ENCODE results near the gene MRM3.
"Not testable (repeated sequence)": the region's sequence is repeated elsewhere in the genome, so short reads cannot be mapped to it uniquely, and the experiment has no call there.

Gene MRM3

GRCh38 chr17:797236-797840 is 15.2 kb downstream of the MRM3 start:
- FAIRE-seq = no peak

- FAIRE-seq = no peak
Observed at GRCh38 chr17:798246-798645, 16.1 kb downstream of the MRM3 start.

- FAIRE-seq = no peak
Observed at GRCh38 chr17:799261-799660, 17.1 kb downstream of the MRM3 start.

GRCh38 chr17:800446-801242 is 18.5 kb downstream of the MRM3 start:
- no peak for FAIRE-seq

- FAIRE-seq = no peak
Observed at GRCh38 chr17:801660-802059, 19.5 kb downstream of the MRM3 start.

GRCh38 chr17:802481-802880 is 20.3 kb downstream of the MRM3 start:
- no peak for FAIRE-seq

GRCh38 chr17:802901-803881 is 21.0 kb downstream of the MRM3 start:
- FAIRE-seq = no peak

GRCh38 chr17:804541-805435 is 22.6 kb downstream of the MRM3 start:
- FAIRE-seq = no peak

- not testable (repeated sequence) for FAIRE-seq
Observed at GRCh38 chr17:805886-806285, 23.7 kb downstream of the MRM3 start.

GRCh38 chr17:806346-806745 is 24.2 kb downstream of the MRM3 start:
- no peak for FAIRE-seq

- FAIRE-seq = no peak
Observed at GRCh38 chr17:806781-807522, 24.8 kb downstream of the MRM3 start.

- no peak for FAIRE-seq
Observed at GRCh38 chr17:807523-808294, 25.6 kb downstream of the MRM3 start.

GRCh38 chr17:811051-811784 is 29.1 kb downstream of the MRM3 start:
- no peak for FAIRE-seq

GRCh38 chr17:812638-813204 is 30.6 kb downstream of the MRM3 start:
- no peak for FAIRE-seq

GRCh38 chr17:814371-814770 is 32.2 kb downstream of the MRM3 start:
- FAIRE-seq = no peak

- FAIRE-seq = no peak
Observed at GRCh38 chr17:819251-819650, 37.1 kb downstream of the MRM3 start.

GRCh38 chr17:823501-823902 is 41.3 kb downstream of the MRM3 start:
- FAIRE-seq = no peak

GRCh38 chr17:824378-824777 is 42.2 kb downstream of the MRM3 start:
- FAIRE-seq = no peak

- FAIRE-seq = no peak
Observed at GRCh38 chr17:825216-825615, 43.1 kb downstream of the MRM3 start.

GRCh38 chr17:826778-827177 is 44.6 kb downstream of the MRM3 start:
- FAIRE-seq = no peak

Measured in A204.1 (cell line).